ENCODE measurements around the gene CD38. TPM values are rescaled to one million over a fixed set of nuclear protein-coding genes. Genes with fewer than 3 reads are reported as not detected.
"Not testable (repeated sequence)": the region's sequence is repeated elsewhere in the genome, so short reads cannot be mapped to it uniquely, and the experiment has no call there.

Gene CD38
- total RNA-seq, 1 experiment from 2014 or later: not detected

DNA sequence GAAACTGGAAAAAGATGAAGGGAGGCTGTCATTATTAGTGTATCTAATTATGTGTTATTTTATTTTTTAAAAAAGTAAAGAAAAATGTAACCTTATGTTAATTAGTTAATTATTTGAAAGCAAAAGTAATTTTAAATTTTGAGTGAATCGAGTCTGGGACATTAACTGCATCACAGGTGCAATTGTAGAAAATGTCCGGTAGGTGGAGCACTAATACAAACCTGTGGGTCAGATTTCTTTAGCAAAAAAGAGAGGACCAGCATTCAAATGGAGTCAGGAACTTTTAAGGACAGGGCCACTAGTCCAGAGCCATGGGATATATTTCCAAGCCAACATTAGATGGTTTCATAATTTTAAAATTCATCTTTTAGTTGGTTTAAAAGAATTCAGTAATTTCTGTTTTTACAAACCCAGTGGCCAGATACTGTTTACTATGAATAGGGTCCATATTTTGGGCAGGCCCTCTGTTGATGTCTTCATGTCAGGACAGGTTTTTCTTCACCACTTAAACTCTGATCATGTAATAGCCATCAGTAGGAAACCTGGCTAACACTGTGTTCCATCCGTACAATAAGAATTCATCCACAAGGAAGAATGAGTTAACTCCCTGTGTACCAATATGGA, 48.1 kb upstream of the CD38 start:
- Histone ChIP-seq H3K27me3 (ENCODE audit: insufficient read depth, low read length) (no peaks in the 10 kb centered on the region), H3K4me3 (replicated peaks in 1 of 2; ENCODE audit: low read depth in 1 of 2, low read length in 2 of 2) (no peak overlapping the region), H3K9ac (ENCODE audit: low read length) (no peak overlapping the region), H3K9me2 (ENCODE audit: insufficient read depth) (no peaks in the 10 kb centered on the region), H3K9me3 (ENCODE audit: control insufficient read depth in 1 of 2, insufficient read depth in 1 of 2, low read depth in 1 of 2, low read length in 2 of 2) (no peaks in the 10 kb centered on the region), H3K79me2 (ENCODE audit: insufficient read depth, low read length) (no peaks in the 10 kb centered on the region), H4K20me1 (ENCODE audit: insufficient read depth) (no peaks in the 10 kb centered on the region), H3K4me2 (ENCODE audit: low read length) (peak overlapping the region; percentile 35; the same call in 1 of the 2 replicates), H3K27ac (ENCODE audit: low read depth, low read length) (no peak overlapping the region), H3K36me3 (ENCODE audit: control insufficient read depth in 1 of 2, insufficient read depth in 2 of 2, low read length in 2 of 2) (no peaks in the 10 kb centered on the region), H3K4me1 (ENCODE audit: control insufficient read depth in 1 of 2, insufficient read depth in 2 of 2, low read length in 2 of 2) (no peaks in the 10 kb centered on the region), H2AFZ (ENCODE audit: low read depth, low read length, poor library complexity, severe bottlenecking) (peak overlapping the region; percentile 95)
- RAD21 ChIA-PET (ENCODE audit: low non-redundant PET in 1 of 2, low total read pairs in 2 of 2, uncharacterized antibody in 2 of 2, unreplicated experiment in 2 of 2): no interaction called here
- POLR2A ChIA-PET: no interaction called here
- peak; percentile 84 for ATAC-seq
- intact Hi-C loops (cut with micrococcal nuclease): loop anchor here (1.0 to 5.0 kb wide), 2 partner anchors 226 to 272 kb away; no protein-coding TSS in a partner anchor
- DNase-seq (ENCODE audit: low read depth, low spot score): peak; percentile 19
- CTCF ChIA-PET: no interaction called here
- BruUV-seq (replicated peaks): no TSS peak
- TF ChIP-seq RAD21 (IDR thresholded peaks at IDR 0.05; ENCODE audit: low read depth) (peak; percentile 68), EGR1 (IDR thresholded peaks at IDR 0.05; ENCODE audit: low read depth) (no peak), FOSL1 (IDR thresholded peaks at IDR 0.05; ENCODE audit: low read depth) (no peak)
- TF ChIP-seq, protein P1, sequence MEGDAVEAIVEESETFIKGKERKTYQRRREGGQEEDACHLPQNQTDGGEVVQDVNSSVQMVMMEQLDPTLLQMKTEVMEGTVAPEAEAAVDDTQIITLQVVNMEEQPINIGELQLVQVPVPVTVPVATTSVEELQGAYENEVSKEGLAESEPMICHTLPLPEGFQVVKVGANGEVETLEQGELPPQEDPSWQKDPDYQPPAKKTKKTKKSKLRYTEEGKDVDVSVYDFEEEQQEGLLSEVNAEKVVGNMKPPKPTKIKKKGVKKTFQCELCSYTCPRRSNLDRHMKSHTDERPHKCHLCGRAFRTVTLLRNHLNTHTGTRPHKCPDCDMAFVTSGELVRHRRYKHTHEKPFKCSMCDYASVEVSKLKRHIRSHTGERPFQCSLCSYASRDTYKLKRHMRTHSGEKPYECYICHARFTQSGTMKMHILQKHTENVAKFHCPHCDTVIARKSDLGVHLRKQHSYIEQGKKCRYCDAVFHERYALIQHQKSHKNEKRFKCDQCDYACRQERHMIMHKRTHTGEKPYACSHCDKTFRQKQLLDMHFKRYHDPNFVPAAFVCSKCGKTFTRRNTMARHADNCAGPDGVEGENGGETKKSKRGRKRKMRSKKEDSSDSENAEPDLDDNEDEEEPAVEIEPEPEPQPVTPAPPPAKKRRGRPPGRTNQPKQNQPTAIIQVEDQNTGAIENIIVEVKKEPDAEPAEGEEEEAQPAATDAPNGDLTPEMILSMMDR (IDR thresholded peaks at IDR 0.05 in 2 of 3, conservative IDR thresholded peaks at IDR 0.05 in 1 of 3; ENCODE audit: borderline replicate concordance in 1 of 3, insufficient read depth in 1 of 3, low read depth in 2 of 3, low read length in 2 of 3): peak; percentile 59 to 74 (median 68); a peak in 5 of 6 replicates
- TF ChIP-seq, protein P2, sequence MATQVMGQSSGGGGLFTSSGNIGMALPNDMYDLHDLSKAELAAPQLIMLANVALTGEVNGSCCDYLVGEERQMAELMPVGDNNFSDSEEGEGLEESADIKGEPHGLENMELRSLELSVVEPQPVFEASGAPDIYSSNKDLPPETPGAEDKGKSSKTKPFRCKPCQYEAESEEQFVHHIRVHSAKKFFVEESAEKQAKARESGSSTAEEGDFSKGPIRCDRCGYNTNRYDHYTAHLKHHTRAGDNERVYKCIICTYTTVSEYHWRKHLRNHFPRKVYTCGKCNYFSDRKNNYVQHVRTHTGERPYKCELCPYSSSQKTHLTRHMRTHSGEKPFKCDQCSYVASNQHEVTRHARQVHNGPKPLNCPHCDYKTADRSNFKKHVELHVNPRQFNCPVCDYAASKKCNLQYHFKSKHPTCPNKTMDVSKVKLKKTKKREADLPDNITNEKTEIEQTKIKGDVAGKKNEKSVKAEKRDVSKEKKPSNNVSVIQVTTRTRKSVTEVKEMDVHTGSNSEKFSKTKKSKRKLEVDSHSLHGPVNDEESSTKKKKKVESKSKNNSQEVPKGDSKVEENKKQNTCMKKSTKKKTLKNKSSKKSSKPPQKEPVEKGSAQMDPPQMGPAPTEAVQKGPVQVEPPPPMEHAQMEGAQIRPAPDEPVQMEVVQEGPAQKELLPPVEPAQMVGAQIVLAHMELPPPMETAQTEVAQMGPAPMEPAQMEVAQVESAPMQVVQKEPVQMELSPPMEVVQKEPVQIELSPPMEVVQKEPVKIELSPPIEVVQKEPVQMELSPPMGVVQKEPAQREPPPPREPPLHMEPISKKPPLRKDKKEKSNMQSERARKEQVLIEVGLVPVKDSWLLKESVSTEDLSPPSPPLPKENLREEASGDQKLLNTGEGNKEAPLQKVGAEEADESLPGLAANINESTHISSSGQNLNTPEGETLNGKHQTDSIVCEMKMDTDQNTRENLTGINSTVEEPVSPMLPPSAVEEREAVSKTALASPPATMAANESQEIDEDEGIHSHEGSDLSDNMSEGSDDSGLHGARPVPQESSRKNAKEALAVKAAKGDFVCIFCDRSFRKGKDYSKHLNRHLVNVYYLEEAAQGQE (IDR thresholded peaks at IDR 0.05; ENCODE audit: low read depth): no peak

DNA sequence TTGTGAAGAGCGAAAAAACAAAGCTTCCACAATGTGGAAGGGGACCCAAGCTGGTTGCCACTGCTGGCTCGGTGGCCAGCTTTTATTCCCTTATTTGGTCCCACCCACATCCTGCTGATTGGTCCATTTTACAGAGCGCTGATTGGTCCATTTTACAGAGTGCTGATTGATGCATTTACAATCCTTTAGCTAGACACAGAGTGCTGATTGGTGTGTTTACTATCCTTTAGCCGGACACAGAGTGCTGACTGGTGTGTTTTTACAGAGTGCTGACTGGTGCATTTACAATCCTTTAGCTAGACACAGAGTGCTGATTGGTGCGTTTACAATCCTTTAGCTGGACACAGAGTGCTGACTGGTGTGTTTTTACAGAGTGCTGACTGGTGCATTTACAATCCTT, 45.1 kb upstream of the CD38 start:
- H3K27me3 ChIP-seq (ENCODE audit: insufficient read depth, low read length); BruUV-seq (replicated peaks); ATAC-seq; H3K27ac ChIP-seq (ENCODE audit: low read depth, low read length); H3K36me3 ChIP-seq (ENCODE audit: control insufficient read depth in 1 of 2, insufficient read depth in 2 of 2, low read length in 2 of 2); RAD21 ChIA-PET (ENCODE audit: low non-redundant PET in 1 of 2, low total read pairs in 2 of 2, uncharacterized antibody in 2 of 2, unreplicated experiment in 2 of 2); DNase-seq (ENCODE audit: low read depth, low spot score); H3K9me2 ChIP-seq (ENCODE audit: insufficient read depth); H3K4me2 ChIP-seq (ENCODE audit: low read length); H2AFZ ChIP-seq (ENCODE audit: low read depth, low read length, poor library complexity, severe bottlenecking); H3K4me3 ChIP-seq (replicated peaks in 1 of 2; ENCODE audit: low read depth in 1 of 2, low read length in 2 of 2); H3K4me1 ChIP-seq (ENCODE audit: control insufficient read depth in 1 of 2, insufficient read depth in 2 of 2, low read length in 2 of 2); H3K79me2 ChIP-seq (ENCODE audit: insufficient read depth, low read length); POLR2A ChIA-PET; CTCF ChIA-PET; H3K9ac ChIP-seq (ENCODE audit: low read length); H3K9me3 ChIP-seq (ENCODE audit: control insufficient read depth in 1 of 2, insufficient read depth in 1 of 2, low read depth in 1 of 2, low read length in 2 of 2); H4K20me1 ChIP-seq (ENCODE audit: insufficient read depth): not testable (repeated sequence)
- intact Hi-C loops (cut with micrococcal nuclease): loop anchor here (5.0 kb wide), 1 partner anchor 269 kb away; no protein-coding TSS in a partner anchor

Data from HCT116 (cell line).